ENCODE data around the gene OAF.

GRCh38 chr11:120226714-120227113 lies 15.9 kb downstream of the OAF start:
- TF ChIP-seq POLR2A (IDR thresholded peaks at IDR 0.05) (no peak), CTCF (IDR thresholded peaks at IDR 0.05) (no peak), EP300 (IDR thresholded peaks at IDR 0.05) (no peak)
